ENCODE results near the gene UBE2QL1. TPM values are rescaled to one million over a fixed set of nuclear protein-coding genes. Genes with fewer than 3 reads are reported as not detected.

UBE2QL1 gene
- polyA plus RNA-seq, 1 of the 3 experiments (the other 2 are of a cell fraction) = 0.28 TPM

- TF ChIP-seq YY1 (IDR thresholded peaks at IDR 0.05; ENCODE audit: low read depth) (no peak), NRF1 (IDR thresholded peaks at IDR 0.05; ENCODE audit: low read depth, low read length) (no peak), USF2 (IDR thresholded peaks at IDR 0.05; ENCODE audit: borderline replicate concordance, low read depth, low read length) (no peak), POLR2AphosphoS5 (IDR thresholded peaks at IDR 0.05; ENCODE audit: low read depth, low read length) (no peak)
Observed at GRCh38 chr5:6484446-6484845, 35.8 kb downstream of the UBE2QL1 start (continued).

GRCh38 chr5:6484899-6485298, 36.2 kb downstream of the UBE2QL1 start:
- TF ChIP-seq SMC3 (IDR thresholded peaks at IDR 0.05; ENCODE audit: low read depth, low read length) = no peak
- TF ChIP-seq TCF12 (IDR thresholded peaks at IDR 0.05) = no peak
- TF ChIP-seq IRF3 (IDR thresholded peaks at IDR 0.05; ENCODE audit: low read depth, low read length) = no peak
- no peak for TF ChIP-seq POLR2AphosphoS5 (IDR thresholded peaks at IDR 0.05; ENCODE audit: low read depth, low read length)
- no peak for TF ChIP-seq ZBTB33 (IDR thresholded peaks at IDR 0.05; ENCODE audit: borderline replicate concordance, low read depth)
- Histone ChIP-seq H3K36me3 (replicated peaks in 1 of 2; ENCODE audit: control insufficient read depth in 1 of 2, insufficient read depth in 2 of 2, low read length in 1 of 2) (no peaks in the 10 kb centered on the region), H3K9ac (no peak overlapping the region), H4K20me1 (ENCODE audit: insufficient read depth) (no peaks in the 10 kb centered on the region), H3K27ac (ENCODE audit: low read depth in 2 of 2, low read length in 1 of 2) (no peak overlapping the region), H2AFZ (ENCODE audit: low read depth) (no peak overlapping the region), H3K9me3 (no peaks in the 10 kb centered on the region), H3K27me3 (ENCODE audit: insufficient read depth) (no peaks in the 10 kb centered on the region), H3K4me2 (no peak overlapping the region), H3K9me2 (no peaks in the 10 kb centered on the region), H3K4me3 (ENCODE audit: low read depth in 2 of 2, low read length in 1 of 2) (no peak overlapping the region), H3K79me2 (ENCODE audit: insufficient read depth) (no peaks in the 10 kb centered on the region), H3K4me1 (ENCODE audit: control insufficient read depth in 1 of 2, insufficient read depth in 2 of 2, low read depth in 1 of 2, low read length in 1 of 2) (peaks cover 0 to 43% of the 10 kb centered on the region in 2 experiments; a peak in 2 of 4 replicates), H3F3A (replicated peaks; ENCODE audit: insufficient read depth) (no peaks in the 10 kb centered on the region)
- 36% methylated on average over 5 of the region's 5 CpGs for WGBS (ENCODE audit: low lambda C conversion rate)
- ChIA-PET CTCF (interaction anchor here (0.9 to 1.1 kb wide), 2 partner anchors 25 to 30 kb away, joined by 3 read pairs; no protein-coding TSS in a partner anchor), POLR2A (no interaction called here)
- DNase-seq = no peak

GRCh38 chr5:6485441-6485840, 36.8 kb downstream of the UBE2QL1 start:
- H3F3A ChIP-seq (replicated peaks; ENCODE audit: insufficient read depth) = no peaks in the 10 kb centered on the region
- no peaks in the 10 kb centered on the region for H3K9me2 ChIP-seq
- H2AFZ ChIP-seq (ENCODE audit: low read depth) = no peak overlapping the region
- peaks cover 0 to 48% of the 10 kb centered on the region in 2 experiments; a peak in 2 of 4 replicates for H3K4me1 ChIP-seq (ENCODE audit: control insufficient read depth in 1 of 2, insufficient read depth in 2 of 2, low read depth in 1 of 2, low read length in 1 of 2)
- WGBS (ENCODE audit: low lambda C conversion rate) = 33% methylated on average over 4 of the region's 4 CpGs
- H3K79me2 ChIP-seq (ENCODE audit: insufficient read depth) = no peaks in the 10 kb centered on the region
- no peaks in the 10 kb centered on the region for H4K20me1 ChIP-seq (ENCODE audit: insufficient read depth)
- no peaks in the 10 kb centered on the region for H3K36me3 ChIP-seq (replicated peaks in 1 of 2; ENCODE audit: control insufficient read depth in 1 of 2, insufficient read depth in 2 of 2, low read length in 1 of 2)
- H3K9ac ChIP-seq = no peak overlapping the region
- no peak overlapping the region for H3K27ac ChIP-seq (ENCODE audit: low read depth in 2 of 2, low read length in 1 of 2)
- ChIA-PET CTCF (interaction anchor here (0.9 to 1.2 kb wide), 3 partner anchors 18 to 30 kb away, joined by 3 read pairs; no protein-coding TSS in a partner anchor), POLR2A (no interaction called here)
- H3K4me2 ChIP-seq = no peak overlapping the region
- DNase-seq = no peak
- no peaks in the 10 kb centered on the region for H3K9me3 ChIP-seq
- H3K27me3 ChIP-seq (ENCODE audit: insufficient read depth) = no peaks in the 10 kb centered on the region
- no peak overlapping the region for H3K4me3 ChIP-seq (ENCODE audit: low read depth in 2 of 2, low read length in 1 of 2)
- no peak for TF ChIP-seq MAX (IDR thresholded peaks at IDR 0.05; ENCODE audit: low read depth)
- TF ChIP-seq FOSL2 (IDR thresholded peaks at IDR 0.05; ENCODE audit: borderline replicate concordance, low read depth) = no peak
- TF ChIP-seq REST (IDR thresholded peaks at IDR 0.05; ENCODE audit: low read depth, low read length) = no peak
- no peak for TF ChIP-seq SMC3 (IDR thresholded peaks at IDR 0.05; ENCODE audit: low read depth, low read length)
- no peak for TF ChIP-seq JUND (IDR thresholded peaks at IDR 0.05)
- no peak for TF ChIP-seq IRF3 (IDR thresholded peaks at IDR 0.05; ENCODE audit: low read depth, low read length)
- TF ChIP-seq USF2 (IDR thresholded peaks at IDR 0.05; ENCODE audit: borderline replicate concordance, low read depth, low read length) = no peak

Measured in SK-N-SH (cell line).